A549 (cell line): ENCODE data around the gene EIF3M. TPM values are rescaled to one million over a fixed set of nuclear protein-coding genes. Genes with fewer than 3 reads are reported as not detected.
A peak's percentile ranks its signal among the peaks of the same experiment; 100 is the strongest.

Source experiments
- ATAC-seq, 2 experiments: fragments of 200-7000 bp in 1 of 2; fragments of >200 bp in 1 of 2; cut with Nextera tagmentation in 1 of 2; cut with Tn5 transposase in 1 of 2; 3 replicates each; pipeline versions ENCODE4 v1.8.0 to v1.9.1; 2018 to 2020; ENCODE audit warnings: mild to moderate bottlenecking in 1 of 2, moderate library complexity in 1 of 2
- CTCF ChIA-PET: fragments of 300-600 bp; sonication (Branson Sonifier 250); formaldehyde crosslinking; extraction: SDS; loops from one replicate; lab custom pipeline; 2021; ENCODE audit warnings: antibody characterized with exemption, inconsistent platforms; lab: Yijun Ruan, JAX
- POLR2A ChIA-PET: fragments of 350-600 bp; formaldehyde crosslinking; extraction: SDS; loops from one replicate; lab custom pipeline; 2021; ENCODE audit warnings: antibody characterized with exemption, inconsistent platforms; lab: Yijun Ruan, JAX
- DNase-seq, 2 experiments: peaks; one replicate each; pipeline versions ENCODE4 v3.0.0 to v3.0.0-alpha.2; 2011 to 2016; ENCODE audit warnings: low read depth in 1 of 2, low spot score in 1 of 2
- FAIRE-seq: peaks from 2 replicates; lab custom pipeline; 2011; peaks lifted over from hg19 to GRCh38; lab: Jason Lieb, UNC
- H3K27ac ChIP-seq, 2 experiments: fragments of >200 bp; sonication (Bioruptor Twin); formaldehyde crosslinking; 3 replicates each; pipeline ENCODE4 v1.5.1; 2016 to 2017
- H3K4me1 ChIP-seq: fragments of >200 bp; sonication (Bioruptor Twin); formaldehyde crosslinking; 3 replicates; pipeline ENCODE4 v1.6.1; 2016
- H3K4me2 ChIP-seq: fragments of >200 bp; sonication (Bioruptor Twin); formaldehyde crosslinking; 3 replicates; pipeline ENCODE4 v1.6.1; 2016
- H3K4me3 ChIP-seq: fragments of >200 bp; sonication (Bioruptor Twin); formaldehyde crosslinking; 3 replicates; pipeline ENCODE4 v1.5.1; 2016
- H3K9me3 ChIP-seq: fragments of >200 bp; sonication (Bioruptor Twin); formaldehyde crosslinking; 3 replicates; pipeline ENCODE4 v1.6.1; 2016
- ATOH8 ChIP-seq: fragments of 250-450 bp; sonication (Bioruptor Pico); IDR thresholded peaks from 2 replicates; pipeline ENCODE4 v1.5.0; 2020; ENCODE audit warnings: low read depth, mild to moderate bottlenecking, moderate library complexity
- CTCF ChIP-seq: fragments of >200 bp; sonication (Bioruptor Twin); formaldehyde crosslinking; IDR thresholded peaks from 3 replicates; pipeline ENCODE4 v1.5.1; 2016
- HOXB5 ChIP-seq: fragments of 250-450 bp; sonication (Bioruptor Pico); IDR thresholded peaks from 2 replicates; pipeline ENCODE4 v1.5.0; 2020; ENCODE audit warnings: mild to moderate bottlenecking, moderate library complexity
- MAZ ChIP-seq: fragments of 150-350 bp; IDR thresholded peaks from 2 replicates; pipeline ENCODE4 v1.6.1; 2014; ENCODE audit warnings: antibody characterized with exemption, low read depth, low read length, borderline replicate concordance
- PHF8 ChIP-seq: fragments of 200-600 bp; sonication (generic); IDR thresholded peaks from 2 replicates; pipeline ENCODE4 v1.6.1; 2016; ENCODE audit warnings: low read depth, mild to moderate bottlenecking, antibody characterized with exemption, moderate library complexity, borderline replicate concordance
- REST ChIP-seq: fragments of 200-600 bp; sonication (generic); IDR thresholded peaks from 2 replicates; pipeline ENCODE4 v1.6.1; 2016; ENCODE audit warnings: antibody characterized with exemption, mild to moderate bottlenecking, moderate library complexity
- ZC3H11A ChIP-seq: fragments of 450-650 bp; IDR thresholded peaks from 2 replicates; pipeline ENCODE4 v1.6.1; 2014; ENCODE audit warnings: antibody characterized with exemption, mild to moderate bottlenecking
- WGBS: methylation state at CpG from one replicate; pipeline ENCODE4 v1.1.6; 2017; ENCODE audit errors: missing lambda C conversion rate; 5-methylcytosine and 5-hydroxymethylcytosine counted together
- polyA plus RNA-seq, 4 experiments: library from polyadenylated mRNA; depleted of rRNA in 3 of 4; stranded (reverse); fragments of >200 nt; fragmentation: RNase III in 1 of 4; extraction: RNeasy Plus Mini Kit Qiagen cat#74134 plus additional on column Dnase treatment in 1 of 4; gene quantifications; 2 replicates in 3 of 4; 3 replicates in 1 of 4; pipeline ENCODE4 v1.2.3, GENCODE V29; 2011 to 2017

EIF3M gene
- polyA plus RNA-seq, 2 of the 4 experiments (the other 2 are of a cell fraction), result 436 to 890 TPM

- no peak for TF ChIP-seq CTCF
- TF ChIP-seq ATOH8 (CRISPR knock-in tag), result no peak
- TF ChIP-seq ZC3H11A, result no peak
- TF ChIP-seq HOXB5 (CRISPR knock-in tag), result no peak
- TF ChIP-seq PHF8, result no peak
- TF ChIP-seq MAZ, result no peak
- TF ChIP-seq REST, result no peak
- FAIRE-seq (no peak), DNase-seq (peak in 1 of 2 experiments; percentile 9), ATAC-seq (no peak; a peak in 1 of 6 replicates)
- H3K4me3 ChIP-seq, result no peak overlapping the region
- ChIA-PET CTCF (interaction anchor here (0.6 to 1.7 kb wide), 4 partner anchors 9 to 1206 kb away, joined by 3 to 4 read pairs (median 3); no protein-coding TSS in a partner anchor), POLR2A (no interaction called here)
- H3K27ac ChIP-seq, result no peak overlapping the region
- WGBS, result 0% methylated on average over 1 of the region's 1 CpG
- no peaks in the 10 kb centered on the region for H3K9me3 ChIP-seq
- no peaks in the 10 kb centered on the region for H3K4me1 ChIP-seq
- H3K4me2 ChIP-seq, result no peak overlapping the region
Measured at GRCh38 chr11:32643526-32643925, 59.9 kb downstream of the EIF3M start.

Other genes with a start within 250 kb of the EIF3M start
- 4.0 and 4.2 TPM in 2 replicates for gene WT1, start 148.3 kb upstream of the EIF3M start, polyA plus RNA-seq (2011; rRNA removed)
- 2.8 to 3.3 TPM (median 3.1 TPM) in 3 replicates for gene WT1, start 148.3 kb upstream of the EIF3M start, polyA plus RNA-seq (2017; fragmentation: RNase III; extraction: RNeasy Plus Mini Kit Qiagen cat#74134 plus additional on column Dnase treatment)
- gene CCDC73, start 210.8 kb downstream of the EIF3M start, polyA plus RNA-seq (2011; rRNA removed), result 0.03 TPM in 2 replicates
- gene CCDC73, start 210.8 kb downstream of the EIF3M start, polyA plus RNA-seq (2017; fragmentation: RNase III; extraction: RNeasy Plus Mini Kit Qiagen cat#74134 plus additional on column Dnase treatment), result 0.03 TPM in 1 of 3 replicates, not detected in the others
- gene PRRG4, start 246.1 kb downstream of the EIF3M start, polyA plus RNA-seq (2011; rRNA removed), result 0.83 and 0.85 TPM in 2 replicates
- 0.72 to 1.4 TPM (median 1.3 TPM) in 3 replicates for gene PRRG4, start 246.1 kb downstream of the EIF3M start, polyA plus RNA-seq (2017; fragmentation: RNase III; extraction: RNeasy Plus Mini Kit Qiagen cat#74134 plus additional on column Dnase treatment)